Right lobe of liver (tissue), 4 donors: ENCODE data around the gene ZNF618.

Experiments
- CTCF ChIP-seq, 4 donors: fragments of 200-600 bp in 3 of 4; fragments of 450-650 bp in 1 of 4; IDR thresholded peaks; one replicate each; pipeline versions ENCODE4 v1.5.1 to v1.8.0; 2016 to 2022; ENCODE audit warnings: antibody characterized with exemption in 4 of 4, mild to moderate bottlenecking in 2 of 4
- POLR2A ChIP-seq: fragments of 450-650 bp; IDR thresholded peaks from one replicate; pipeline ENCODE4 v1.6.1; 2017; ENCODE audit warnings: antibody characterized with exemption, mild to moderate bottlenecking
- donor health status: DM: no; HTN: no; CAD: no.
- donor health status: DM: no; HTN: no; CAD: no.
- donor health status: DM: no; HTN: yes; CAD: no.

GRCh38 chr9:114086009-114086408 lies 209.9 kb downstream of the ZNF618 start:
- TF ChIP-seq CTCF (IDR thresholded peaks at IDR 0.05), result no peak
- no peak for TF ChIP-seq POLR2A
